AG09319 (cell line): ENCODE results near the gene JARID2.

Source experiments
- DNase-seq: peaks from one replicate; pipeline ENCODE4 v3.0.0-alpha.2; 2010; ENCODE audit warnings: low read depth; ENCODE audit errors: extremely low read depth
- TF ChIP-seq, protein P1 (sequence below): IDR thresholded peaks from 2 replicates; pipeline ENCODE4 v1.5.1; 2011; ENCODE audit warnings: low read depth, mild to moderate bottlenecking, inconsistent platforms, low read length, moderate library complexity

Gene JARID2

DNA sequence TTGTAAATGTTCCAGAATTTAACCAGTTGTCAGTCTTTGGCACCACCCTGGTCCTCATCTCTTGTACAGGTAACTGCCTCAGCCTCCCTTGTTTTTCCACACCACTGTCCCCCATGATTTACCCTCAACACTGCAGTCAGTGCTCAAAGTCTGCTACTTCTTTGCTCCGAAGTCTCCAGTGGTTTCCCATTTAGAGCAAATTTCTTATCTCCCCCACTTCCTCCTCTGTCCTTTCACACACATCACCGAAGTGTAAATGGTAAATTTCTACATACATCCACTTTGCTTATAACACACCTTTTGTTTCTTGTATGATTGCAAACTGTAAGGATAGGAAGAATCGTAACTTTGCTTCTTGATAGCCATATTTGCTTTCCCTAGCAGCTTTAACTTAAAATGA is 115.3 kb downstream of the JARID2 start:
- TF ChIP-seq, protein P1, sequence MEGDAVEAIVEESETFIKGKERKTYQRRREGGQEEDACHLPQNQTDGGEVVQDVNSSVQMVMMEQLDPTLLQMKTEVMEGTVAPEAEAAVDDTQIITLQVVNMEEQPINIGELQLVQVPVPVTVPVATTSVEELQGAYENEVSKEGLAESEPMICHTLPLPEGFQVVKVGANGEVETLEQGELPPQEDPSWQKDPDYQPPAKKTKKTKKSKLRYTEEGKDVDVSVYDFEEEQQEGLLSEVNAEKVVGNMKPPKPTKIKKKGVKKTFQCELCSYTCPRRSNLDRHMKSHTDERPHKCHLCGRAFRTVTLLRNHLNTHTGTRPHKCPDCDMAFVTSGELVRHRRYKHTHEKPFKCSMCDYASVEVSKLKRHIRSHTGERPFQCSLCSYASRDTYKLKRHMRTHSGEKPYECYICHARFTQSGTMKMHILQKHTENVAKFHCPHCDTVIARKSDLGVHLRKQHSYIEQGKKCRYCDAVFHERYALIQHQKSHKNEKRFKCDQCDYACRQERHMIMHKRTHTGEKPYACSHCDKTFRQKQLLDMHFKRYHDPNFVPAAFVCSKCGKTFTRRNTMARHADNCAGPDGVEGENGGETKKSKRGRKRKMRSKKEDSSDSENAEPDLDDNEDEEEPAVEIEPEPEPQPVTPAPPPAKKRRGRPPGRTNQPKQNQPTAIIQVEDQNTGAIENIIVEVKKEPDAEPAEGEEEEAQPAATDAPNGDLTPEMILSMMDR = no peak
- DNase-seq = no peak

DNA sequence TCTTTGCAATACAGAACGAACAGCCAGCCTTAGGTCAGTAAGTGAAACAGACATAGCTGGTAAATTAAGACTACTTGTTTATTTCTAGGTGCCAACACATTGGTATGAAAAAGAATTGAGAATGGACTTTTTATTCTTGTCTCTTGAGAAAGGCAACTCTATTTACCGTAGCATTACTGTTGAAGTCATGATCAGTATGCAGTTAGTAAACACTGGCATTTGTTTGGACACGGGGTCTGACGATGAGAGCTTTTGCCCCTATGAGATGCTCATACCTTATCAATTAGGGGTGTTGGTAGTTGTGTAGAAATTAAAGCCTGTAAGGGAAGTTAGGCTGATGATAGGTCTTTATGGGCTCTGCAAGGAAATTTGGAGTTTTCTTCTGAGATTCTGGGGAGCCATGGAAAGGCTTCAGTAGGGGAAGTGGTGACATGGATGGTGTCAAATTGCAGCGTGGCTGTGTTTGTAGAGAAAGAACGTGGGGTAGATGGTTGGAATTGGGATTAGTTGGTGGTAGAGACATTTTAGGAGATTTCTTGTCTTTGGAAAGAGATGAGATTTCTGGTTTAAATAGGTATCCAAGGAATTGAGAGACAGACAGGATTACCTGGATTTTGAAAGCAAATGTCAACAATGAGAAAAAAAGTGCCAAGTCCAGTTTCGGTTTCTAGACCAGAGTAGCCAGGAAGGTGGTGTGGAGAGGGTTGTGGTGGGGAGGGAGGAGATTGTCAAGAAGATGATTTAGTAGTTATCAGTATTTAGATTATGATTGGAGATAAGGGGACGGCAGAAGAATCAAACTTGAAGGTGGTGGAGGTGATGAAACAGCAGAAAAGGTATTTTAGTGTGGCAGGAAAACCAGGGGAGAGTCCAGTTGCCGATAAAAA is 116.6 kb downstream of the JARID2 start:
- TF ChIP-seq, protein P1 = no peak
- DNase-seq = no peak

DNA sequence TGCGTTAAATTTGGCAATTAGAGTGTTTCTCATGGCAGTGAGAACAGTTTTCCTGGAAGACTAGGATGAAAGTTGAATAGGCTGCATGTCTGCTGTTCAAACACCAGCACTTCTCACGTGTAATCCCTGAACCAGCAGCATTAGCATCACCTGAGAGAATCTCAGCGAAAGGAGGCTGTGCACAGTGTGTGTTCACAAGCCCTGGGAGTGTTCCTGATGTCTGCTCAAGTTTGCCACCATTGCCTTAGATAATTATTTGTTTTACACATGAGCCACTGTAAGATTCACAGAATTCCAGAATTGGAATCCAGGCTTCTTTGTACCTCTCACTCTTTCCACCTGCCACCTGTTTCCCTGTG is 117.3 kb downstream of the JARID2 start:
- TF ChIP-seq, protein P1 = no peak
- DNase-seq = no peak

DNA sequence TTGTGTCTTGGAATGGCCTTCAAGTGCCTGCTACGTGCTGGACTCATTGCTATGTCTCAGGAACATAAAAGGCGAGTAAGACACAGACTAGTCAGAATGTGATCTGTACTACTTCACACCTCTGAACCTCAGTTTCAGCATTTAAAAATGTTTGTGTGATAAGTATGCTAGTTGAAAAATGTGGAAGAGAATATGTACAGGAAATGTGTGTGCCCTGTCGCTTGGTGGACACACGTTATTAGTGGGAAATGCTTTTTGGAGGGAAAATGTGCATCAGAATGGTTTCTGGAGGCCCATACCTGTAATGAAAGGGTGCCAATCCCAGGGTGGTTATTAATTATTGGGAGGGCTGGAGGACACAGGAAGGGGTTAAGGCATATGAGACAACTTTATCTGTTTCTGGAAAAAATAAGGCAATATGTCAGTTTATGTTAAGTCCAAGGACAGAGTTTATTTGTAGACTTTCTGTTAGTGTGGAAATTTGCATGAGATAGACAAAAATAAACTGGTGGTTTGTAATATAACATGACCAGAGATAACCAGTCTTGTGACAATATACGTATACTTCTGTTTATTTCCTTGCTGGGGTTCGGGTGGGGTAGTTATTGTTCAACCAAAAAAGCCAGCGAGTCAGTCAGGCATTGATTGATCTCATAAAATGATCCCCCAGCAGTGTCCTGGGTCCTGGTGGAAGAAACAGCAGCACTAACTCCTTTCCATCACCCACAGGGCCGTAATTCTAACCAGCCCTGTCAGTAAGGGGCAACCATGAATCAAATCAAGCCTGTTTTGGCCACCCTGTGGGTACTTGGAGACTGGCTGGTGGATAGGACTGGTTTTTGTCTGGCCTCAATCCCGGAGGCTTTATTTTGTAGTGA is 117.9 kb downstream of the JARID2 start:
- TF ChIP-seq, protein P1 = no peak

DNA sequence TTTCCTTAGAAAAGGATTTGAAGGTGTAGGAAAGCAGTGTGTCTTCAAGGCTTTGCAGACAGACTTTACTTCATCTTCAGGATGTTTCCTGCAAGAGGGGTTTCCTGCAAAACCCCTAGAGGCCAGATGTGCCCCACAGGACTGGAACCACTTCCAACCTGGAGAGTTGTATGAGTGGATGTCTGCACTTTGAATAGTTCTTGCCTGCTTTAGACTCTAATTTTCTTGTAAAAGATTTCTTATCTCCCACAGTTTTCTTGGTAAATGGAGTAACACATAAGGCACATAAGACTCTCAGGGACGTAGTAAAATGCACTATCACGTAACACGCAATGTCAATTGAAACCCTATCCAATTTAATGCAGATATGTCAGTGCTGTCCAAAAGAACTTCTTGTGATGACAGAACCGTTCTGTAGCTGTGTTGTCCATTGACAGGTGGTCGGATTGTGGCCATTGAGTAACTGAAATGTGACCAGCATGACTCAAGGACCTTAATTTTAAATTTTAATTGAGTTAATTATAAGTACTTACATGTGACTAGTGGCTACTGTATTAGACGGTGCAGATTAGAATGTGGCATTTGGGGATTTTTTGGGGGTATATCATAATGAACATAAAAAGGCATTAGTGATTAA is 118.7 kb downstream of the JARID2 start:
- no peak for DNase-seq
- TF ChIP-seq, protein P1 = no peak

More for the DNA sequence above, 117.9 kb downstream of the JARID2 start:
- DNase-seq = no peak

DNA sequence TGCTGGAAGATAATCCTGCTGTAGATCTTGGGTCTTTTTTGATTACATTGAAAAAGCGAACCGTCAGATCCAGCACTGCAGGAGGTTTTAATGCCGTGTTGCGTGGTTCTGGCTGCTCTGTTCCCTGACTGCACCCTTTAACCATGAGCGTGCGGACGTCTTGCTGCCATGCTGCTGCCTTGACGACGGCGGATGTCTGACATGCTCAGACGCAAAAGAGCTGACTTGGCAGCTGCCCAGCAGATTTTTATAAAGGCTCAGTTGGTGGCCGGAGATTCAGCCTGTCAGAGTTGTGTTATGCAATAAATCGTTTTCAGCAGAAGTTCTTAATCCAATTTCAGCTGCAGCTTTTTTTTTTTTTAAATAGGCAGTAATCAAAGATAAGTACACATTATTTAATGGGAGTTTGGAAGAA is 119.4 kb downstream of the JARID2 start:
- peak; percentile 58 for DNase-seq
- TF ChIP-seq, protein P1 = no peak
